Kidney tubule cell (primary cell): ENCODE data around the gene CAGE1.
"Not testable (repeated sequence)": the region's sequence is repeated elsewhere in the genome, so short reads cannot be mapped to it uniquely, and the experiment has no call there.

Experiments
- DNase-seq: peaks from one replicate; pipeline ENCODE4 v3.0.0-alpha.2; 2018; ENCODE audit warnings: low spot score

Gene CAGE1

GRCh38 chr6:7338031-7338430 lies 51.5 kb downstream of the CAGE1 start:
- DNase-seq = no peak

GRCh38 chr6:7335519-7335918 lies 54.0 kb downstream of the CAGE1 start:
- DNase-seq = no peak

DNA sequence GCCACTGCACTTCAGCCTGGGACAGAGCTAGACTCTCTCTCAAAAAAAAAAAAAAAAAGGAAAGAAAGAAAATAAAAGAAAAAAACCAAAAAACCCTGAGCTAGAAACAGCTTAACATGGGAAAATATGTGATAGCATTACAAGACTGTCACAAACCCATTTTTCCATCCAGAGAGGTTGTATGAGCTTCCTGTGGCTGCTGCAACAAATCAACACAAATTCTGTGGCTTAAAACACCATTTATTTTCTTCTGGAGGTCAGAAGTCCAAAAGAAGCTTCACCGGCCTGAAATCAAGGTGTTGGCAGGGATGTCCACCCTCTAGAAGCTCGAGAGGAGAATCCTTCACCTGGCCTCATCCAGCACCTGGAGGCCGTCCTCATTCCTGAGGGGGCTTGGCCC lies 54.9 kb downstream of the CAGE1 start:
- no peak for DNase-seq

GRCh38 chr6:7332090-7332745 lies 57.3 kb downstream of the CAGE1 start:
- DNase-seq = no peak

DNA sequence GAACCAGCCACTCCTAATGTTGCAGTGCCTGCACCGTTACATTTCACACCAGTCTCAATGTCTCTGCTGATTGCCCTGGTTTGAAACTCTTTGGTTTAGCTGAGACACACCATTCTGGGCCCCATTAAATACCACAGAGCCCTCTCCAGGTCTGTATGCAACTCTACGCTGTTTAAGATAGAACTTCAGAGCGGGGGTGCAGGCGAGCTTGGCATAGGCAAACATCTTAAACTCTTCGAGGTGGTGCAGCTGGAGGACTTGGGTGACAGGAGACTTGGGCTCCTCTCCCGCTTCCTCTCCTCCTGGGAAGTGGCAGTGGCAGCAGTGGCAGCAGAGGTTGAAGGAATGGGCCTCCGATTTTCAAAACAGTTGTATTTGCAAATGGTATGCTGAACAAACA lies 58.1 kb downstream of the CAGE1 start:
- no peak for DNase-seq

DNA sequence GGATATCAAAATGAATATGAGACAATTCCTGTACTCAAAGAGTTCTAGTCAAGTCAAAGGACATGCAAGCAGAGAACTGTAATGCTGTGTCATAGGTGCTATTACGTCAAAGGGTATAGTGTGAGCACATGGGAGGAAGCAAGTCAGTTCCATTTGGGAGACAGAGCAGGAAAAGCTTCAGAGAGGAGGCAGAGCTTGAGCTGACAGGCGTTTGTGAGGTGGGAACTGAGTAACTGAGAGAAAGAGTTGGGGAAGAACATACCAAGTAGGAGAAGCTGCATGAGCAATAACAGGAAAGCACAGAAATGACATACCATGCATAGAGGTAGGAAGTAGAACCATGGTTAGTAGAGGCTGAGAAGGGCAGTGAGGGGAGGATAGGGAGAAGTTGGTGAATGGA lies 61.3 kb downstream of the CAGE1 start:
- DNase-seq = no peak

GRCh38 chr6:7325750-7326149 lies 63.8 kb downstream of the CAGE1 start:
- no peak for DNase-seq

DNA sequence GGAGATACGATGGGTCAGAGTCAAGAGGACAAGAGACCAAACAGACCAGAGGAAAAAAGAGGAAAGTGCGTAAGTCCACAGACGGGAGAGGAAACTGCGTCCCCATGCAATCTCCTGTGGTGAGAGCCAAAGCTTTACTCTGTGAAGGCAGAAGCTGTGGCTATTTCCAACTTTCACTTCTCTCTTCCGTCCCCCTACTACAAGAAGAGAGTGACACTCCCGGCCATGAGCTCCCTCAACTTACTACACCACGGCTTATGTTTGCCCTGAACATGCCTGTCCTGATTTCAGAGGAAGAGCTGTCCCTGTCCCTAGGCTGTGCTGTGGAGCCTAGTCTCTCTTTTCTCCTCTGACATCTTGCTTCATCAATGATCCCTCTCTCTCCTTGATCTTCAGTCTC lies 65.0 kb downstream of the CAGE1 start:
- no peak for DNase-seq

GRCh38 chr6:7323074-7323473 lies 66.5 kb downstream of the CAGE1 start:
- DNase-seq = no peak

DNA sequence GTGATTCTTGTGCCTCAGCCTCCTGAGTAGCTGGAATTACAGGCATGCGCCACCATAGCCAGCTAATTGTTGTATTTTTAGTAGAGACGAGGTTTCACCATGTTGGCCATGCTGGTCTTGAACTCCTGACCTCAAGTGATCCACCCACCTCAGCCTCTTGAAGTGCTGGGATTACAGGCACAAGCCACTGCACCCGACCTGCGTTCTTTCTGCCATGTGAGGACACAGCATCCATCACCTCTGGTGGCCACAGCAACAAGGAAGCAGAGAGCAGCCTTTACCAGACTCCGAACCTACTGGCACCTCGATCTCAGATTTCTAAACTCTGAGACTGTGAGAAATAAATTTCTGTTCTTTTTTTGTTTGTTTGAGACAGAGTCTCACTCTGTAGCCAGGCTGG lies 67.7 kb downstream of the CAGE1 start:
- DNase-seq = not testable (repeated sequence)

DNA sequence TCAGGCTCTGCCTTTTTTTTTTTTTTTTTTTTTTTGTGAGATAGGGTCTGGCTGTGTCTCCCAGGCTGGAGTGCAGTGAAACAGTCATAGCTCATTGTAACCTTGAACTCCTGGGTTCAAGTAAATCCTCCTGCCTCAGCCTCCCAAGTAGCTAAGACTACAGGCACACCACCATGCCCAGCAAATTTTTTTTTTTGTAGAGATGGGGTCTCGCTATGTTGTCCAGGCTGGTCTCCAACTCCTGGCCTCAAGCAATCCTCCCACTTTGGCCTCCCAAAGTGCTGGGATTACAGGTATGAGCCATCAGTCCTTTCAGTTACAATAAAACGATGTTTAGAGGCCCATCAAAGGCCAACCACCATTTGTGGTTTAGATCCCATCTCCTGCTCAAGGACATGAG lies 70.1 kb downstream of the CAGE1 start:
- not testable (repeated sequence) for DNase-seq

DNA sequence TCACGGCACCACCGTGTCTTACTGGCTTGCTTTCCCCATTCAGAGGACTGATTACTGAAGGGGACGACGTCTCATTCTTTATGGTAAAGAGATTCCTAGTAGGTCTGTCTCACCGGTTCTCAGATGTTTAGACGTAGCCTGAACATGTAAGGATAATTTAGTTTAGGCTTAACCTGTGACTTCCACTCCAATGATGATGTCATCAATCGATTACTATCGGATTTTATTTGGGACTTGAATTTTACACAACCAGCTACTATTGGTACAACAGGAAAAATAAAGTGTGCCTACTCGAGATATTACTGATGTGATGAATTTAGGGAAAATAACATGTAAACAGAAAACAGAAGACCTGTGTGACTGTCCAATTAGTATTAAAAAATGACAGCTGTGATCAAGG lies 72.0 kb downstream of the CAGE1 start:
- no peak for DNase-seq

- DNase-seq = no peak
Measured at GRCh38 chr6:7316658-7317533, 72.6 kb downstream of the CAGE1 start.

DNA sequence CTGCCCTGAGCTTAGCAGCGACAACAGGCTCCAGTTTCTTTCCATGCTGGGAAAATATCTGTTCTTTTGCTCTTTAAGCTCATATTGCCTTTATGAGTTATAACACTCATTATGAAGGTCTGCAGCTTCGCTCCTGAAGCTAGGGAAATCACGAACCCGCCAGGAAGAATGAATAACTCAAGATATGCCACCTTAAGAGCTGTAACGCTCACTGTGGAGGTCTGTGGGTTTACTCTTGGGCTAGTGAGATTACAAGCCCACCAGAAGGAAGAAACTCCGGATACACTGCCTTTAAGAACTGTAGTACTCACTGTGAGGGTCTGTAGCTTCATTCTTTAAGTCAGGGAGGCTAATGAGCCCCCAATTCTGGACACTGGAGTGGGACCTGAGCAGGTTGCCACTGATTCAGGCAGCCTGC lies 73.6 kb downstream of the CAGE1 start:
- no peak for DNase-seq

- DNase-seq = not testable (repeated sequence)
Measured at GRCh38 chr6:7315087-7315947, 74.2 kb downstream of the CAGE1 start.

DNA sequence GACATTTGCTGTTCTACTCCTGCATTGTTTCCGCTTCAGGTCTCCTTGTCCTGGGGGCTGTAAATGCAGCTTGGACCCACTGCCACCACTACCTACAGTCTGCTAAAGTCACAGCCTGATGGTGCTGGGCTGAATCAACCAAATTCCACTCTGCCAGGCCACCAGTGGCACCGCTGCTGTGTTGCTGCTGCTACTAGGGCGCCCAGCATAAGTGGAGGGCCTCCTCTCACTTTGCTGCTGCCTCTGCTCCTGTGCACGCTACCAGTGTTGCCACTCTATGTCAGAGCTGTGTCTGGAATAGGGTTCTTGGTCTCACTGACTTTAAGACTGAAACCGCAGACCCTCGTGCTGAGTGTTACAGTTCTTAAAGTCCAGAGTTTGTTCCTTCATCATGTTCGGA lies 75.1 kb downstream of the CAGE1 start:
- DNase-seq = no peak

- peak; percentile 50 for DNase-seq
Measured at GRCh38 chr6:7313505-7314165, 75.9 kb downstream of the CAGE1 start.

DNA sequence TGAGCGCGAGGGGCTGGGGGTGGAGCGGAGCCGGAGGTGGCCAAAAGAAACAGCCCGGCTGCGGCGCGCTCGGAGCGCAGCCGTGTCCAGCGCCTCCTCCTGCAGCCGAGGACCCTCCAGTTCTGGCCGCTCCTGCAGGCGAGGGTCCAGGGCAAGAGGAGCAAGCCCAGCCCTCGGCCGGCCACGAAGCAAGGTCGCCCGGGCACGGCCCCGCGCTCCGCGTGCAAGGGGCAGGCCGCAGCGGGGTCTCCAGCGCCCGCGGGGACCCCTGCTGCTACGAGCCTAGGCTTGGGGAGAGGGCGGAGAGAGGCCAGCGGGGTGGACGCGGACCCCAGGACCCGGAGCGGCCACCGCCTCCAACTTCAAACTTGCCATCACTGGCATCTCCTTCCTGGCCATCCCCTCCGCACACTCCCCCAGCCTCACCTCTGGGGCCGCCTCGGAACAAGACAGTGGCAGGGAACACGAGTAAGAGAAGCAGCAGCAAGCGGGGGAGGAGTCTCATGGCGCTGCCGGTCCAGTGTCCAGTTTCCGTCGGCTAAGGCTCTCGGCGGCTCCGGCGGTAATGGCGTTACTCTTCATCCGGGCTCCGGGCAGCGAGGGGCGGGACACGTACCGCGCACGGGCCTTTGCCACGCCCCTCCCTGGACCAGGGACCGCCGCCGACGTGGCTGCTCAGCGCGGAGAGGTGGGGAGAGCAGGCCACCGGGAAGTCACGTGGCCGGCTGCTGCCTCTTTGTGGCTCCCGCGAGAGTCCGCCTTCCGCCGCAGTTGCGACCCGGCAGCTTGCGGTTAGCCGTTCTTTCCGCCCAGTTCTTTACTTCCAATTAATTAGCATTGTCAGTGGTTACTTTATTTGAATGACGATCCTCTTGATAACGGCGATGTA lies 76.7 kb downstream of the CAGE1 start, which contains the start of gene SSR1:
Gene SSR1, minus strand, starts transcription at position 584 of the 889 bp plus-strand sequence. Its CDS starts 79 bp downstream, at position 505.
- peak; percentile 97 for DNase-seq

- DNase-seq = peak; percentile 47
Measured at GRCh38 chr6:7311917-7312615, 77.5 kb downstream of the CAGE1 start.

DNA sequence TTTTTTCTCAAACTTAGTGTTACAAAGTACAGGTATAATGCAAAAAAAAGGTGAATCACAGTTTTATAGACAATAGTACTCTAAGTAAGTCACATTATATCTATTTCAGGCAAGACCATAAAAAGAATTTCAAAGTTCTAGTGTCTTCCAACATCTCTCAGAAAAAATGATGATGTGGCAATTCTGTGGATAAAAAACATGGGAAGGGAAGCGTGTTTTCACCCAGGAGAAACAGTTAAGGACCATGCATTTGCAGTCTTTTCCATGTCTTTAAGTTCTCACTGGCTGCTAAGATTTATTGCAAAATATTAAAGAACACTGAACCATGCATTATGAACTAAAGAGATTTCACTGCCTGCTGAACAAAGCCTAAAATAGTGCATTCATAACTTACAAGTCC lies 78.4 kb downstream of the CAGE1 start:
- no peak for DNase-seq
